Measurements from ENCODE around the gene ANO4. TPM values are rescaled to one million over a fixed set of nuclear protein-coding genes. Genes with fewer than 3 reads are reported as not detected.

ANO4 gene
- total RNA-seq, 3 donors from 2014 or later = 0.33 to 1.0 (median 0.80) TPM

DNA sequence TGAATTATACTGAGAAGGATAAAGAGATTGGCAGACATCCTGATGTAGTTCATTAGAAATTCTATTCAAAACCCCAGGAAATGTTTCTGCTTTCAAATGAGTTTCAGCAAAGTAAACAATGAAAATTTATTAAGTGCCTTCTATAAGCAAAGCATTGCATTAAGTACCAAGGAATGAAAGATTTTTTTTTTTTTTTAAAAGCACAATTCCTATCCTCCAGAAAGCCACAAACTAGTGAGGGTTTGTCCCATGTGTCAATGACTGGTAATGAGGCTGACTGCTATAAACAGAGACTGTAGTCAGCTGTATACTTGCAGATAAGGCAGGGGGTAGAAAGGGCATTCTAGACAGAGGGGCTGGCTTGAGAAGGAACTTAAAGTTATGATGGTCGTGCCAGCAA lies 6.7 kb downstream of the ANO4 start:
- no peak for DNase-seq (ENCODE audit: low spot score in 2 of 2)
- TF ChIP-seq POLR2A (IDR thresholded peaks at IDR 0.05) (no peak), POLR2AphosphoS5 (IDR thresholded peaks at IDR 0.05) (no peak)
- TF ChIP-seq, protein P1, sequence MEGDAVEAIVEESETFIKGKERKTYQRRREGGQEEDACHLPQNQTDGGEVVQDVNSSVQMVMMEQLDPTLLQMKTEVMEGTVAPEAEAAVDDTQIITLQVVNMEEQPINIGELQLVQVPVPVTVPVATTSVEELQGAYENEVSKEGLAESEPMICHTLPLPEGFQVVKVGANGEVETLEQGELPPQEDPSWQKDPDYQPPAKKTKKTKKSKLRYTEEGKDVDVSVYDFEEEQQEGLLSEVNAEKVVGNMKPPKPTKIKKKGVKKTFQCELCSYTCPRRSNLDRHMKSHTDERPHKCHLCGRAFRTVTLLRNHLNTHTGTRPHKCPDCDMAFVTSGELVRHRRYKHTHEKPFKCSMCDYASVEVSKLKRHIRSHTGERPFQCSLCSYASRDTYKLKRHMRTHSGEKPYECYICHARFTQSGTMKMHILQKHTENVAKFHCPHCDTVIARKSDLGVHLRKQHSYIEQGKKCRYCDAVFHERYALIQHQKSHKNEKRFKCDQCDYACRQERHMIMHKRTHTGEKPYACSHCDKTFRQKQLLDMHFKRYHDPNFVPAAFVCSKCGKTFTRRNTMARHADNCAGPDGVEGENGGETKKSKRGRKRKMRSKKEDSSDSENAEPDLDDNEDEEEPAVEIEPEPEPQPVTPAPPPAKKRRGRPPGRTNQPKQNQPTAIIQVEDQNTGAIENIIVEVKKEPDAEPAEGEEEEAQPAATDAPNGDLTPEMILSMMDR (IDR thresholded peaks at IDR 0.05) = no peak
- Histone ChIP-seq H3K27ac (no peak overlapping the region), H3K36me3 (no peaks in the 10 kb centered on the region), H3K27me3 (no peaks in the 10 kb centered on the region), H3K4me3 (no peak overlapping the region), H3K9me3 (no peaks in the 10 kb centered on the region), H3K4me1 (no peaks in the 10 kb centered on the region)
- intact Hi-C loops (cut with DNase I; ENCODE audit: low total_unique reads) = no loop called here

DNA sequence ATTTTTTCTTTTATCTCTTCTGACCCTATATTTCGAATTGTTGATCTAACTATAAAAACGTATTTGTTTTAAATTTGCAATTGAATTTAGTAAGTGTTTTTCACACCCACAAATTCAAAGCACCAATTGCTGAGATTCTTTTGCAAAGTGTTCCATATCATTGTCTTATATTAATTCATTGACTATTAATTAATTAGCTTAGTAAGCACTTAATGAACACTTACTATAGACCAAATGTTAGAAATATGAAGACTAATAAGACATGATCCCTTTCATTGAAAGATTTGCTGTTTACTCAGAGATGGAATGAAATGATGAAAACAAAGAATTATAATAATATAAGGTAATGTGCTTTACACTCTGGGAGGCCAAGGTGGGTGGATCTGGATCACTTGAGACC lies 14.2 kb downstream of the ANO4 start:
- intact Hi-C loops (cut with DNase I; ENCODE audit: low total_unique reads) = no loop called here

DNA sequence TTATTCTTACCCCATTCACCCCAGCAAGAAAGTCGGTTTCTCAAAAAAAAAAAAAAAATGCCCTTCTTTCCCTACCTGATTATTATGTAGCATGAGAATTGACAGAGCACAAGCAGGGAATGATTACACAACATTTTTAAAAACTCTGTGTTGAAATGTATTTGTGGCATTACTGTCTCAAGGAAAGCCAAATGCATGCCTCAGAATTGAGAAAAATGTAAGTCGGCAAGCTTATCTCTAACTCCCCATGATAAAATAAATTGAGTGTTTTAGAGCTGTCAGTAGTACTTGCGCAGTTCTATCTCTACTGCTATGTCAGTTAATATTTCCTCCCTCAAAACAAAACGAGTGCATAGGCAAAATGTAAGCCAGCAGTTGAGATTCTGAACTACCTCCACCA lies 25.7 kb downstream of the ANO4 start:
- intact Hi-C loops (cut with DNase I; ENCODE audit: low total_unique reads) = no loop called here
- H3K27ac ChIP-seq = no peak overlapping the region
- no peak for TF ChIP-seq POLR2A (IDR thresholded peaks at IDR 0.05)
- TF ChIP-seq, protein P1 (IDR thresholded peaks at IDR 0.05) = no peak
- no peak for TF ChIP-seq POLR2AphosphoS5 (IDR thresholded peaks at IDR 0.05)
- no peaks in the 10 kb centered on the region for H3K27me3 ChIP-seq
- no peak overlapping the region for H3K4me3 ChIP-seq
- no peaks in the 10 kb centered on the region for H3K4me1 ChIP-seq
- no peaks in the 10 kb centered on the region for H3K9me3 ChIP-seq
- H3K36me3 ChIP-seq = no peaks in the 10 kb centered on the region
- no peak for DNase-seq (ENCODE audit: low spot score in 2 of 2)

More for the DNA sequence above, 14.2 kb downstream of the ANO4 start:
- DNase-seq (ENCODE audit: low spot score in 2 of 2) = no peak
- Histone ChIP-seq H3K27ac (no peak overlapping the region), H3K36me3 (no peaks in the 10 kb centered on the region), H3K27me3 (no peaks in the 10 kb centered on the region), H3K9me3 (no peaks in the 10 kb centered on the region), H3K4me1 (no peaks in the 10 kb centered on the region), H3K4me3 (no peak overlapping the region)
- TF ChIP-seq, protein P1 (IDR thresholded peaks at IDR 0.05) = no peak
- TF ChIP-seq POLR2A (IDR thresholded peaks at IDR 0.05) = no peak
- no peak for TF ChIP-seq POLR2AphosphoS5 (IDR thresholded peaks at IDR 0.05)

DNA sequence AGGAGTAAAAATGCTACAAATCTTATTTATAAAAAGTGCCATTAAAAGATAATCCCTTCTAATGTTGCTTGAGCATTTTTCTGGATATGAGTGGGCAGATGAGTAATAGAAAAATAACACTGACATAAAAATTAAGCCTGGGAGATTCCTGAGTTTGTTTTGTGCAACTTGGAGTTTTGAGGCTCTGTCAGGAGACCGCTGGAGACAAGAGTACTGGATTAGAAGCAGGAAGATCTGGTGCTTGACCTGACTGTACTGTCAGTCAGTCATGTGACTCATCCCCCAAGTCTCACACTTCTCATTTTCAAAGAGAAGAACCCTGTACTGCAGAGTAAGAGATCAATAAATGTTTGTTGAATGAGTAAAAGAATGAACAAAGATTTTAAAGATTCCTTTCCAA lies 29.4 kb downstream of the ANO4 start:
- Histone ChIP-seq H3K4me3 (no peak overlapping the region), H3K36me3 (no peaks in the 10 kb centered on the region), H3K4me1 (no peaks in the 10 kb centered on the region), H3K27me3 (no peaks in the 10 kb centered on the region), H3K27ac (no peak overlapping the region), H3K9me3 (no peaks in the 10 kb centered on the region)
- intact Hi-C loops (cut with DNase I; ENCODE audit: low total_unique reads) = no loop called here
- DNase-seq (ENCODE audit: low spot score in 2 of 2) = no peak
- TF ChIP-seq POLR2AphosphoS5 (IDR thresholded peaks at IDR 0.05) = no peak
- TF ChIP-seq POLR2A (IDR thresholded peaks at IDR 0.05) = no peak
- TF ChIP-seq, protein P1 (IDR thresholded peaks at IDR 0.05) = no peak

DNA sequence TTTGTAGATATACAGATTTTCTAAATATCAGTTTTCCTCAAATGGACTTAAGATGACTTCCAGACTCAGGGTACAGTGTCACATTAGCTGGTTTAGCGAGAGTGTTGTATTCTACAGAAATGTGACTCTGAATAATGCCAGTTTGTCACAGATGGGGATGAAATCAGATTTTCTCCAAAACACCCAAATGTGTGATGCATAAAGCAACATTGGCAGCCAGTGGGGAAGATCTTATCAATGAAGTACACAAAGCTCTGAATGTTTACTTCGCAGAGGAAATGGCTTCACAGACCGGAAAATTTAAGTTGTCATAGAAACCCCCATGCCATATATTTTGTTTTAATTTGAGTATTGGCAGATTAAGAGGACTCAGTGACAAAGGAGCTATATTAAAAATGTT lies 29.9 kb downstream of the ANO4 start:
- no peaks in the 10 kb centered on the region for H3K4me1 ChIP-seq

More for the DNA sequence above, 29.9 kb downstream of the ANO4 start:
- Histone ChIP-seq H3K27me3 (no peaks in the 10 kb centered on the region), H3K36me3 (no peaks in the 10 kb centered on the region), H3K4me3 (no peak overlapping the region), H3K27ac (no peak overlapping the region), H3K9me3 (no peaks in the 10 kb centered on the region)
- DNase-seq (ENCODE audit: low spot score in 2 of 2) = no peak
- intact Hi-C loops (cut with DNase I; ENCODE audit: low total_unique reads) = no loop called here
- TF ChIP-seq, protein P1 (IDR thresholded peaks at IDR 0.05) = no peak
- TF ChIP-seq POLR2AphosphoS5 (IDR thresholded peaks at IDR 0.05) (no peak), POLR2A (IDR thresholded peaks at IDR 0.05) (no peak)
